CD4-positive, alpha-beta T cell treated with Interferon gamma for 1 hour (primary cell): ENCODE data around the gene MRGPRF.

Source experiments
- DNase-seq: peaks from one replicate; pipeline ENCODE4 v3.0.0-alpha.2; 2020

Gene MRGPRF

GRCh38 chr11:69018924-69019323 is 5.9 kb upstream of the MRGPRF start:
- DNase-seq = no peak

- no peak for DNase-seq
Measured at GRCh38 chr11:69017951-69018350, 4.9 kb upstream of the MRGPRF start.

GRCh38 chr11:69014898-69015549 is 2.0 kb upstream of the MRGPRF start:
- no peak for DNase-seq

- no peak for DNase-seq
Measured at GRCh38 chr11:69014084-69014851, 1.2 kb upstream of the MRGPRF start.

- DNase-seq = no peak
Measured at GRCh38 chr11:69012092-69013008, 696 bp downstream of the MRGPRF start.

- no peak for DNase-seq
Measured at GRCh38 chr11:69011624-69012091, 1.4 kb downstream of the MRGPRF start.

- no peak for DNase-seq
Measured at GRCh38 chr11:69010964-69011623, 2.0 kb downstream of the MRGPRF start.

- no peak for DNase-seq
Measured at GRCh38 chr11:69010361-69010891, 2.6 kb downstream of the MRGPRF start.

- no peak for DNase-seq
Measured at GRCh38 chr11:69009441-69010211, 3.4 kb downstream of the MRGPRF start.

GRCh38 chr11:69008737-69009440 is 4.2 kb downstream of the MRGPRF start:
- no peak for DNase-seq

GRCh38 chr11:69007975-69008381 is 5.1 kb downstream of the MRGPRF start:
- no peak for DNase-seq

GRCh38 chr11:69006816-69007215 is 6.2 kb downstream of the MRGPRF start:
- DNase-seq = no peak

- DNase-seq = no peak
Measured at GRCh38 chr11:69005631-69006368, 7.2 kb downstream of the MRGPRF start.

- DNase-seq = no peak
Measured at GRCh38 chr11:69005183-69005630, 7.8 kb downstream of the MRGPRF start.

- DNase-seq = no peak
Measured at GRCh38 chr11:69004411-69005182, 8.4 kb downstream of the MRGPRF start.

- DNase-seq = no peak
Measured at GRCh38 chr11:69003866-69004367, 9.1 kb downstream of the MRGPRF start.

- no peak for DNase-seq
Measured at GRCh38 chr11:69003301-69003865, 9.7 kb downstream of the MRGPRF start.

- no peak for DNase-seq
Measured at GRCh38 chr11:69002570-69003231, 10.3 kb downstream of the MRGPRF start.
